HCT116 (cell line): ENCODE data around the gene CSH1.
"Not testable (repeated sequence)": the region's sequence is repeated elsewhere in the genome, so short reads cannot be mapped to it uniquely, and the experiment has no call there.

Experiments
- EZH2phosphoT487 ChIP-seq: fragments of 200-600 bp; IDR thresholded peaks from 2 replicates; pipeline ENCODE4 v1.6.1; 2018; ENCODE audit warnings: antibody characterized with exemption, borderline replicate concordance
- POLR2A ChIP-seq: IDR thresholded peaks from 2 replicates; pipeline ENCODE4 v1.7.0; 2011; ENCODE audit warnings: borderline replicate concordance; ENCODE audit not compliant: insufficient read depth, insufficient read length; ENCODE audit errors: extremely low read depth
- TF ChIP-seq, protein P1 (sequence below), 3 experiments: fragments of 200-600 bp in 1 of 3; sonication (generic) in 1 of 3; IDR thresholded peaks in 2 of 3; conservative IDR thresholded peaks in 1 of 3; 2 replicates each; pipeline ENCODE4 v1.5.1; 2012 to 2017; ENCODE audit warnings: low read depth in 2 of 3, low read length in 2 of 3, antibody characterized with exemption in 1 of 3, borderline replicate concordance in 1 of 3, control low read depth in 1 of 3, mild to moderate bottlenecking in 1 of 3, mixed read lengths in 1 of 3, mixed run types in 1 of 3, moderate library complexity in 1 of 3; ENCODE audit not compliant: insufficient read depth in 1 of 3
- TF ChIP-seq, protein P2 (sequence below): IDR thresholded peaks from 2 replicates; pipeline ENCODE4 v1.6.1; 2012; ENCODE audit warnings: low read depth

DNA sequence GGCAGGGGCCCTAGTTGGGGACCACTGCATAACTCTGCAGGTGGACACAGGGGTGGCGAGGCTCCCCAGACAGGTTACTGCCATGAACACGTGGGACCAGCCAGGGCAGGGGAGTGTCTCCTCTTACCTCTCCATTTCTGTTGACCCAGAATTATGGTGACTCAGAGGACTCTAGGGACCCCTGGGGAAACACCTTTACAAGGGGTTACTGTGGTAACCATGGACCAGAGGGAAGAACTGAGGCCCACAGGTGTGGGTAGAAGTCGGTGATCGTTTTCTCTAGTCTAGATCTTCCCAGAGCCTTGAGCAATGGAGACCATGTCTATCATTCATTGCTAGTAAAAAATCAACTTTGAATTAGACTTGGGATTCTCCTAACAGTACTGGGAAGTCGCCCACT lies 24.4 kb upstream of the CSH1 start:
- TF ChIP-seq, protein P1, sequence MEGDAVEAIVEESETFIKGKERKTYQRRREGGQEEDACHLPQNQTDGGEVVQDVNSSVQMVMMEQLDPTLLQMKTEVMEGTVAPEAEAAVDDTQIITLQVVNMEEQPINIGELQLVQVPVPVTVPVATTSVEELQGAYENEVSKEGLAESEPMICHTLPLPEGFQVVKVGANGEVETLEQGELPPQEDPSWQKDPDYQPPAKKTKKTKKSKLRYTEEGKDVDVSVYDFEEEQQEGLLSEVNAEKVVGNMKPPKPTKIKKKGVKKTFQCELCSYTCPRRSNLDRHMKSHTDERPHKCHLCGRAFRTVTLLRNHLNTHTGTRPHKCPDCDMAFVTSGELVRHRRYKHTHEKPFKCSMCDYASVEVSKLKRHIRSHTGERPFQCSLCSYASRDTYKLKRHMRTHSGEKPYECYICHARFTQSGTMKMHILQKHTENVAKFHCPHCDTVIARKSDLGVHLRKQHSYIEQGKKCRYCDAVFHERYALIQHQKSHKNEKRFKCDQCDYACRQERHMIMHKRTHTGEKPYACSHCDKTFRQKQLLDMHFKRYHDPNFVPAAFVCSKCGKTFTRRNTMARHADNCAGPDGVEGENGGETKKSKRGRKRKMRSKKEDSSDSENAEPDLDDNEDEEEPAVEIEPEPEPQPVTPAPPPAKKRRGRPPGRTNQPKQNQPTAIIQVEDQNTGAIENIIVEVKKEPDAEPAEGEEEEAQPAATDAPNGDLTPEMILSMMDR (IDR thresholded peaks at IDR 0.05 in 2 of 3, conservative IDR thresholded peaks at IDR 0.05 in 1 of 3; ENCODE audit: borderline replicate concordance in 1 of 3, insufficient read depth in 1 of 3, low read depth in 2 of 3, low read length in 2 of 3), result not testable (repeated sequence)
- TF ChIP-seq, protein P2, sequence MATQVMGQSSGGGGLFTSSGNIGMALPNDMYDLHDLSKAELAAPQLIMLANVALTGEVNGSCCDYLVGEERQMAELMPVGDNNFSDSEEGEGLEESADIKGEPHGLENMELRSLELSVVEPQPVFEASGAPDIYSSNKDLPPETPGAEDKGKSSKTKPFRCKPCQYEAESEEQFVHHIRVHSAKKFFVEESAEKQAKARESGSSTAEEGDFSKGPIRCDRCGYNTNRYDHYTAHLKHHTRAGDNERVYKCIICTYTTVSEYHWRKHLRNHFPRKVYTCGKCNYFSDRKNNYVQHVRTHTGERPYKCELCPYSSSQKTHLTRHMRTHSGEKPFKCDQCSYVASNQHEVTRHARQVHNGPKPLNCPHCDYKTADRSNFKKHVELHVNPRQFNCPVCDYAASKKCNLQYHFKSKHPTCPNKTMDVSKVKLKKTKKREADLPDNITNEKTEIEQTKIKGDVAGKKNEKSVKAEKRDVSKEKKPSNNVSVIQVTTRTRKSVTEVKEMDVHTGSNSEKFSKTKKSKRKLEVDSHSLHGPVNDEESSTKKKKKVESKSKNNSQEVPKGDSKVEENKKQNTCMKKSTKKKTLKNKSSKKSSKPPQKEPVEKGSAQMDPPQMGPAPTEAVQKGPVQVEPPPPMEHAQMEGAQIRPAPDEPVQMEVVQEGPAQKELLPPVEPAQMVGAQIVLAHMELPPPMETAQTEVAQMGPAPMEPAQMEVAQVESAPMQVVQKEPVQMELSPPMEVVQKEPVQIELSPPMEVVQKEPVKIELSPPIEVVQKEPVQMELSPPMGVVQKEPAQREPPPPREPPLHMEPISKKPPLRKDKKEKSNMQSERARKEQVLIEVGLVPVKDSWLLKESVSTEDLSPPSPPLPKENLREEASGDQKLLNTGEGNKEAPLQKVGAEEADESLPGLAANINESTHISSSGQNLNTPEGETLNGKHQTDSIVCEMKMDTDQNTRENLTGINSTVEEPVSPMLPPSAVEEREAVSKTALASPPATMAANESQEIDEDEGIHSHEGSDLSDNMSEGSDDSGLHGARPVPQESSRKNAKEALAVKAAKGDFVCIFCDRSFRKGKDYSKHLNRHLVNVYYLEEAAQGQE, result not testable (repeated sequence)
- TF ChIP-seq EZH2phosphoT487, POLR2A: not testable (repeated sequence)
